ENCODE data around the gene VPREB3.

The VPREB3 gene

DNA sequence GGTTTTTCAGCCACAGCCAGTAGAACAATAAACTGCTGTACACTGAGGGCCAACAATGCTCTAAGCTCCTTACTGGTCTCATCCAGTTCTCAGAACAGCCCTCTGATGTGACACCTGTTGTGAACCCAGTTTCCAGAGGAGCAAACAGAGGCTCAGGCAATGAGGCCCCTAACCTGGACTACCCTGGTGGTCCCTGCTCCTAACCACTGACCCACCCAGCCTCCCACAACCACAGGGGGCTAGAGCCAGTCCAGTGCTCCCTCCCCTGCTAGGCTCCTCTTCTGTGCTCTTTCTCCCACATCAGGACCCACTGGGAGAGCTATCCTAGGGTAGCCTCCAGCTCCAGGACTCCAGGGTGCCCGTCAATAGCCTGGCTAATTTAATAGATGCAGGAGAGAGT lies 28.5 kb upstream of the VPREB3 start:
- DNase-seq (ENCODE audit: low read depth in 2 of 2) = no peak

- no peak for DNase-seq (ENCODE audit: low read depth in 2 of 2)
Observed at GRCh38 chr22:23782252-23782651, 28.0 kb upstream of the VPREB3 start.

- no peak for DNase-seq (ENCODE audit: low read depth in 2 of 2)
Observed at GRCh38 chr22:23781511-23782183, 27.4 kb upstream of the VPREB3 start.

DNA sequence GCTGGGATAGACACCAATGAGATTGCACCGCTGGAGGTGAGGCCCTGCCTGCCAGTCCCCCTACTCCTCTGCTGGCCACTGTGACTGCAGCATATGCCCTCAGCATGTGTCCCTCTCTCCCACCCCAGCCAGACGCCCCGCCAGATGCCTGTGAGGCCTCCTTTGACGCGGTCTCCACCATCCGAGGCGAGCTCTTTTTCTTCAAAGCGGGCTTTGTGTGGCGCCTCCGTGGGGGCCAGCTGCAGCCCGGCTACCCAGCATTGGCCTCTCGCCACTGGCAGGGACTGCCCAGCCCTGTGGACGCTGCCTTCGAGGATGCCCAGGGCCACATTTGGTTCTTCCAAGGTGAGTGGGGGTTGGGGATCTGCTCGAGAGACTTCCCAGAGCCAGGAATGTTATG lies 26.8 kb upstream of the VPREB3 start:
- no peak for DNase-seq (ENCODE audit: low read depth in 2 of 2)

- no peak for DNase-seq (ENCODE audit: low read depth in 2 of 2)
Observed at GRCh38 chr22:23780146-23780748, 26.0 kb upstream of the VPREB3 start.

DNA sequence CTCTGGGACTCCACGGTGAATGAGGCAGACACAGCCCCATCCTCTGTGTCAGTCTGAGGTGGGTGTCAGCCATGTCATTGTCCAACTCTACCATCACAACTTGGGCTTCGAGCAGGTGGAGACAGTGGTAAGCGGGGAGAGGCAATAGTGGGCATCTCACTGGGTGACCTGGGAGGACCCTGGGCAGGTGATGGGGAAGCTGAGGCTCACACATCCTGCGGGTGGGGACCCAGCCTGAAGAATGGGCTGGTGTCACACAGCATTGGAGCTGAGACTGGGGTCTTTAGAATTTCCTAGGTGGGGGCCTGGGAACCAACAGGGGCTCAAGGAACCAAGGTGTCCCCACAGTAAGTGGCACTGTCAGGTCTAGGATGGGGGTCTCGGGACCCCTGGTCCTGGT lies 25.5 kb upstream of the VPREB3 start:
- DNase-seq (ENCODE audit: low read depth in 2 of 2) = no peak

- DNase-seq (ENCODE audit: low read depth in 2 of 2) = no peak
Observed at GRCh38 chr22:23779083-23779482, 24.9 kb upstream of the VPREB3 start.

DNA sequence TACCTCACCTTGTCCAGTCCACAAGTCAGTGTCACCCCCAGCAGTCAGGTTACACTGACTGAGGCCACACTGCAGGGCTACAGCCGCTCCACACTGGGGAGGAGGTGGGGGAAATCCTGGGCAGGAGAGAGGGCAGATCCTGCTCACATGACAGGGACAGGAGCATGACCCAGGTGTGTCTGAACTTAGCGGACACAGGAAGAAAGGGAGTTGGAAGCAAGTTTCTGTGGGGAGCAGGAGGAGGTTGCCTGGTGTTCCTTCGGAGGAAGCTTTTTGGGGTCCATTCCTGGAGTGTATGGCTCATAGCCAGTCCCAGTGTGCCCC lies 24.3 kb upstream of the VPREB3 start:
- no peak for DNase-seq (ENCODE audit: low read depth in 2 of 2)

GRCh38 chr22:23777776-23778576 lies 23.8 kb upstream of the VPREB3 start:
- no peak for DNase-seq (ENCODE audit: low read depth in 2 of 2)

GRCh38 chr22:23775779-23776375 lies 21.7 kb upstream of the VPREB3 start:
- DNase-seq (ENCODE audit: low read depth in 2 of 2) = no peak

DNA sequence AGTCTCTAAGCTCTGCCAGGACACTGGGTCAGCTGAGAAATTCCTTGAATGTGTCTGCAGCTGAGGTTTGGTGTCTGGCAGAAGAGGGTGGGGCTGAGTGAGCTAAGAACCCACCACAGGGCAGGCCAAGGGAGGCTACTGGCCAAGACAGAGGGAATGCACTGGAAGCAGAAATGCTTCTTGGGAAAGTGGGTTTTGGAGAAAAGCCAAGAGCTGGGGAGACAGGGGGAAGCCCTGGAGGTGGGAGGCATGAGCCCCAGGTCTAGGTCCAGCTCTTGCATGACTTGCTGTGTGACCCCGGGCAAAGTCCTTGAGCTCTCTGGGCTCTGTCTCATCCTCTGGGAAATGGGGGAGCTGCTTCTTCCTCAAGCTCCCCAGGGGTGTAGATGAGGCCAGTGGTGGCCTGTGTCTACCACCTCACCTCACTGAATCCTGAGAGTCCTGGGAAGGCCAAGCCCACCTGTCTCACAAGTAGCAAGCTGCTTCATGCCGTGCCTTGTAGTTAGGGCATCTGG lies 20.8 kb upstream of the VPREB3 start:
- no peak for DNase-seq (ENCODE audit: low read depth in 2 of 2)

- no peak for DNase-seq (ENCODE audit: low read depth in 2 of 2)
Observed at GRCh38 chr22:23774114-23774921, 20.1 kb upstream of the VPREB3 start.

DNA sequence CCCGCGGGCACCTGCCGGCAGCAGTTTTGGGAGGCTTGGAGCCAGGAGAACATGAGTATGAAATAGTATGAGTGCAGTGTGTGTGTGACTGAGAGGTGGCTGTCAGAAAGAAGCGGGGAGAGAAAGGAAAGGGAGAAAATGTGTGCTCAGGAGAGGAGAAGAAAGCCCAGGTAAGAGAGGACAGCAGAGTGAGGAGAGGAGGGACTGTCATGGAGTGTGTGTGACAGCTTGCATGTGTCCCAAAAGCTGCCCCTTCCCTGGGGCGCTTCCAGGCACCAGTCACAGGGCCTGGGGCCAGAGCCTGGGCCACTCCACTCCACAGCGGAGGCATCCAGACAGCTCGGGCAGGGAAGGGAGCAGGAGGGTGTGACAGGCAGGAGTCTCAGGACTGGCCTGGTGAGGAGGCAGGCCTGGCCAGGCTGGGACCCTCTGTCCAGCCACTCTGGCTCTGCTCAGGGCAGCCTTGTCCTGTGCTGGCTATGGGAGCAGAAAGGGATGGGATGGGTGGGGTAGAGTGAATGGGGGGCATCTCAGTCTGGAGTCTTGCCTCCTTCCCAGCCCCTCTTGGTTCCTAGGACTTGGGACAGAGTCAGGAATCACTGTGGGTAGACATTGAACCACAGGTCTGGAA lies 19.4 kb upstream of the VPREB3 start:
- no peak for DNase-seq (ENCODE audit: low read depth in 2 of 2)

DNA sequence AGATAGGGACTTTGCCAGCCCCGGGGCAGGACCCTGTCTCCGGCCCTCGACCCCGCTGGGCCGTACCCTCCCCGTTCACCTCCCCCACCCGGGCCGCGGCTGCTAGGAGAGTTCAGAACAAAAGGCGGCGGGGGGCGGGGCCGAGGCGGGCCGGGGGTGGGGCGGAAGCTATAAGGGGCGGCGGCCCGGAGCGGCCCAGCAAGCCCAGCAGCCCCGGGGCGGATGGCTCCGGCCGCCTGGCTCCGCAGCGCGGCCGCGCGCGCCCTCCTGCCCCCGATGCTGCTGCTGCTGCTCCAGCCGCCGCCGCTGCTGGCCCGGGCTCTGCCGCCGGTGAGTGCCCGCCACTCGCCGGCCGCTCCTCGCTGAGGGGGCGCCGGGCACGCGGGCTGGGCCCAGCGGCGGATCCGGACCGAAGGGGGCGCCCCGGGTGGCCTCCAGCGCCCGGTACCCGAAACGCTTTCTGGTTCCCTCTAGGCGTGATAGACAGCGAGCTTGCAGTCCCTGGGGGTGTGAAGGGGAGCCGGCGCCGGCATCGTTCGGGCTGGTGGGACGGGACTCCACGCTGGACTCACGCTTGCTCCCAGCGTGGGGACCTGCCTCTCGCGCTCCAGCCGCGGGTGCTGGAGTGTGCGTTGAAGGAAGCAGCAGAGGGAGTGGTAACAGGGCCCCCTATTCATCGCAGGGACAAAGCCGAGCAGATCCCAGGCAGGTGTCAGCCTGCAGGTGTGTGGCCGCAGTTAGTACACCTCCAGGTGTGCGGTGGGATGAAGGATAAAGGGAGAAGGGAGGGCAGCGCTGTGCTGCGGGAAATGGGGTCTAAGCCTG lies 18.6 kb upstream of the VPREB3 start, which contains the start of gene MMP11:
Gene MMP11, plus strand, starts transcription at position 201 of the 825 bp plus-strand sequence. Its CDS starts 22 bp downstream, at position 223.
- no peak for DNase-seq (ENCODE audit: low read depth in 2 of 2)

- no peak for DNase-seq (ENCODE audit: low read depth in 2 of 2)
Observed at GRCh38 chr22:23772315-23772648, 18.1 kb upstream of the VPREB3 start.

DNA sequence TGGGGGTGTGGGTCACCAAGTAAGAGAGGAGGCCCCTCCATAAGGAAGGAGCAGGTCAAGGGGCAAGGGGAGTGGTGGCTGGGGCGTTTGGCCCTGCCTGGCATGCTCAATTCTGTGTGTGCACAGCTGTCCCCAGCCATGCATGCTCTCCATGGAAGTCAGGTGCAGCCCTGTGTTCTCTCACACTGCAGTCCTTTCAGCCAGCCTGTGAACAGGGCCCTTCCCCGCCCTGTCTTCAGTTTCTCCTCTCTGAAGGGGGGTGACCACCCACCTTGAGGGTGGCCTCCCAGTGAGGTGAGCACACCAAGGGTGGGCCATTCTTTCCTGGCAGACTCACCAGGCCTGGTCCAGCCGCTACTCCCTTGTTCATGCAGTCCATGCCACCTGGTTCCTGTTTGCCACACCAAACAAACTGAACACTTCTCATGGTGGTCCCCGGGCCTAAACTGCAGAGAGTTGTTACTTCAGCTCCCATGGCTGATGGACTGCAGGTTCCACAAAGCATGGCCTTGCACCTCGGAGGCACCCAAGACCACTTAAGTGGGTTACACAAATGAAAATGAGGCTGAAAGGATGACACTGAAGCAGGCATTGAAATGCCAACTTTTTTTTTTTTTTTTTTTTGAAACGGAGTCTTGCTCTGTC lies 15.2 kb upstream of the VPREB3 start:
- no peak for DNase-seq (ENCODE audit: low read depth in 2 of 2)

- peak; percentile 60 to 74 for DNase-seq (ENCODE audit: low read depth in 2 of 2)
Observed at GRCh38 chr22:23767673-23768548, 13.7 kb upstream of the VPREB3 start, which contains the start of gene CHCHD10. Gene CHCHD10, minus strand, starts transcription at chr22:23767972. Its CDS starts 98 bp downstream, at chr22:23767874.

DNA sequence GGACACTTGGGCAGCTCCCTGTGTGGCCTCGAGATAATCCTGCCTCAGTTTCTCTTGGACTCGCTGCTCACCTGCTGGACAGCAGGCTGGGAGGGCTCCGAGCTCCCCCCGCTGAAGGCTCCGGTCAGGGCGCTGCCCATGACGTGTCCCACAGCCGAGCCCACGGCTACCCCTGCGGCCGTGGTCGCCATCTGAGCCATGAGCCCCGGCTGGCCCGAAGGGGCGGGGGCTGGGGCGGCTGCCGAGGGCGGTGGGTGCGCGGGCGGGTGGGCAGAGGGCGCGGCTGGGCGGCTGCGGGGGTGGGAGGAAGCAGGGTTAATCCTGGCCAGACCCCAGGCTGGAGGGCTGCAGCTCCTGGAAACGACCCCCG lies 13.1 kb upstream of the VPREB3 start:
- no peak for DNase-seq (ENCODE audit: low read depth in 2 of 2)

All from stimulated activated CD4-positive, alpha-beta T cell treated with anti-CD3 and anti-CD28 coated beads, Interleukin-15, amount 100 ng/mL, for 48 hours (primary cell).